GM18508 (cell line): ENCODE results near the gene TMCO5A.
"Not testable (repeated sequence)": the region's sequence is repeated elsewhere in the genome, so short reads cannot be mapped to it uniquely, and the experiment has no call there.

Experiments
- ATAC-seq: cut with Tn5 transposase; IDR thresholded peaks from one replicate; pipeline ENCODE4 v1.9.1; 2021; ENCODE audit warnings: moderate number of reproducible peaks; ENCODE audit not compliant: insufficient read depth, unreplicated experiment

TMCO5A gene

DNA sequence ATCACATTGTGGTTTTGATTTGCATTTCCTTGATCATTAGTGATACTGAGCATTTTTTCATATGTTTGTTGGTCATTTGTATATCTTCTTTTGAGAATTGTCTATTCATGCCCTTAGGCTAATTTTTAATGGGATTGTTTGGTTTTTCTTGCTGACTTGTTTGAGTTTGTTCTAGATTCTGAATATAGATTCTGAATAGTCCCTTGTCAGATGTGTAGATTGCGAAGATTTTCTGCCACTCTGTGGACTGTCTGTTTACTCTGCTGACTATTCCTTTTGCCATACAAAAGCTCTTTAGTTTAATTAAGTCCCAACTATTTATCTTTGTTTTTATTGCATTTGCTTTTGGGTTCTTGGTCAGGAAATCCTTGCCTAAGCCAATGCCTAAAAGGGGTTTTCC, 26.3 kb downstream of the TMCO5A start:
- not testable (repeated sequence) for ATAC-seq

DNA sequence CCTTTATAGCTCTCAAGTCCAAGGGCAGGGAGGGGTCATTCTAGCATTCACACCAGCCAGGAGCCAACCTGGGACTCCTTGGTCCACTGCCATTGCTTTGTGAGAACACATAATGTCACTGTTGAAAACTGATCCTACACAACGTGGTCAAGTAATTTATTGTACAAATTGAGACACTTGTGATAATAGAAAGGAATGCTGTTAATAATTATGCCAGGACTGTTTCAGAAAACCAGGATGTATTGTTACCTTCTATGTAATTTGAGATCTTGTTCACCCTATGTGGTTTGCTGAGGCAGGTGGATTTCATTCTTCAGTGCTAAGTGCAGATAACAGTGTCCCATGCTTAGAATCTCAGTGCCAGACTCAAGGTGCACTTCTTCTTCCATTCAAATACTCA, 33.3 kb downstream of the TMCO5A start:
- ATAC-seq, result no peak

DNA sequence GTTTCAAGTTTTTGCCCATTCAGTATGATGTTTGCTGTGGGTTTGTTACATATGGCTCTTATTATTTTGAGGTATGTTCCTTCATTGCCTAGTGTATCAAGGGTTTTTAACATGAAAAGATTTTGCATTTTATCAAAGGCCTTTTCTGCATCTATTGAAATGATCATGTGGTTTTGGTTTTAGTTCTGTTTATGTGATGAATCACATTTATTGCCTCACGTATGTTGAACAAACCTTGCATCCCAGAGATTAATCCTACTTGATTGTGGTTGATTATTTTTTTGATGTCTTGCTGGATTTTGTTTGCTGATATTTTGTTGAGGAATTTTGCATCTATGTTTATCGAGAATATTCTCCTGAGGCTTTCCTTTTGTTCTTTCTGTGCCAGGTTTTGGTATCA, 39.4 kb downstream of the TMCO5A start:
- no peak for ATAC-seq

GRCh38 chr15:37978231-37978630, 43.8 kb downstream of the TMCO5A start:
- no peak for ATAC-seq

DNA sequence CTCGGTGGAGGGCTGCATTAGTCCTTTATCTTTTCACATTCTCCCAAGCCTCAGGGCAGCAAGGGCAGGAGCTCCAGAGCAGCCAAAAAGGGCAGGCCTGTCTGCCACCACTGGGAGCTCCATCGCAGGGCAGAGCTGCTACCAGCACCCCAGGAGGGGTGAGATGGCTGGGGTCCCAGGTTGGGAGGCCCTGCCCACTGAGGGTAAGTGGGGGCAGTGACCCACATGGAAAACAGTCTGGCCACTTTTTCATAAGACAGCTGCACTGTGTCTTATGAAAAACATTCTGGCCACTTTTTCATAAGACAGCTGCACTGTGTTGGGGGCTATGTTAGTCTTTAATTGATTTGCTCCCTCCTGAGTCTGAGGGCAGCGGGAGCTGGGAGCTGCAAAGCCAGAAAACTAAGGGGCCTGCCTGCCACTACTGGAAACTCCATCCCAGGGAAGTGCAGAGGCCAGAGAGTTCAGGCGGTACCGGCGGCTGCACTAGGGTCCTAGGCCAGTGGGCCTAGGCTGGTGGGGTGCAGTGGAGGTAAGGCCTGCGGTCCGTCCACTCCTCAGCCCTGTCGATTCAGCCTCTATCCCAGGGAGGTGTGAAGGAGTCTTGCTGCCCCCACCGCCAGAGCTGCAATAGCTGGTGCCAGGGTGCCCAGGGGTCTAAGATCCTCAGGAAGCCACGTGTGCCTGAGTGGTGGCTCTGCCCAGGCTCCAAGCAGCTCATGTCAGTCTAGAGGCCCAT, 45.4 kb downstream of the TMCO5A start:
- no peak for ATAC-seq

- ATAC-seq, result no peak
Observed at GRCh38 chr15:37981201-37981600, 46.8 kb downstream of the TMCO5A start.

DNA sequence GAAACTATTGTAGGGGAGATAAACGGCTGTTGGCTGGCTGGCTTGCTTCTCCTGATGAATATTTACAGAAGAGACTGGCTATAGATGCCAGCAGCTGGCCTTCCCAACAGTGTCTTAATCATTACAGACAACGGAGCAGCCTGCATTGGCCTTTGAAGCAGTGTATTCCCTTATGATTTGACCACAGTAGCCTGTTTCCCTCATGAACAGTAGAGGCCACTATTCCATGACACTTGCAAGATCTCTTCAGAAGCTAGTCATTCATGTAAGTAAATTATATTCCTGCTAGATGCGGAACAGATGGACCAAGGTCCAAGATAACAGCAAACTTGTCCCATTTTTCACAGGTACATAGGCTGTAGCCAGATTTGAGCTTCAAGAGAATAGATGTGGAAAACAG, 47.3 kb downstream of the TMCO5A start:
- no peak for ATAC-seq

DNA sequence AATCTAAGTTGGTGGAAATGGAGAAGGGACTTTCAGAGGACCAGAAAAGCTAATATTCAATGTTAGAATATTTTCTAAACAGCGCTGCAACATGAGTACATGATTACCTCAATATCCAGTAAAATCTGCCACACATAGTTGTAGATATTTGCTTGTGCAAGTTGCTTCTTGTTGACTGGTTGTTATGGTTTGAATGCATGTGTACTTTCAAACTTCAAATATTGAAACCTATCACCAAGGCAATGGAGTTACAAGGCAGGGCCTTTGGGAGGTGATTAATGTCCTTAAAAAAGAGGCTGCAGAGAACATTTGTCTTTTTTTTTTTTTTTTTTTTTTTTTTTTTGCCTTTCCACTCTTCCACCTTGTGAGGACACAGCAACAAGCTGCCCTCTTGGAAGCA, 49.9 kb downstream of the TMCO5A start:
- ATAC-seq, result no peak

DNA sequence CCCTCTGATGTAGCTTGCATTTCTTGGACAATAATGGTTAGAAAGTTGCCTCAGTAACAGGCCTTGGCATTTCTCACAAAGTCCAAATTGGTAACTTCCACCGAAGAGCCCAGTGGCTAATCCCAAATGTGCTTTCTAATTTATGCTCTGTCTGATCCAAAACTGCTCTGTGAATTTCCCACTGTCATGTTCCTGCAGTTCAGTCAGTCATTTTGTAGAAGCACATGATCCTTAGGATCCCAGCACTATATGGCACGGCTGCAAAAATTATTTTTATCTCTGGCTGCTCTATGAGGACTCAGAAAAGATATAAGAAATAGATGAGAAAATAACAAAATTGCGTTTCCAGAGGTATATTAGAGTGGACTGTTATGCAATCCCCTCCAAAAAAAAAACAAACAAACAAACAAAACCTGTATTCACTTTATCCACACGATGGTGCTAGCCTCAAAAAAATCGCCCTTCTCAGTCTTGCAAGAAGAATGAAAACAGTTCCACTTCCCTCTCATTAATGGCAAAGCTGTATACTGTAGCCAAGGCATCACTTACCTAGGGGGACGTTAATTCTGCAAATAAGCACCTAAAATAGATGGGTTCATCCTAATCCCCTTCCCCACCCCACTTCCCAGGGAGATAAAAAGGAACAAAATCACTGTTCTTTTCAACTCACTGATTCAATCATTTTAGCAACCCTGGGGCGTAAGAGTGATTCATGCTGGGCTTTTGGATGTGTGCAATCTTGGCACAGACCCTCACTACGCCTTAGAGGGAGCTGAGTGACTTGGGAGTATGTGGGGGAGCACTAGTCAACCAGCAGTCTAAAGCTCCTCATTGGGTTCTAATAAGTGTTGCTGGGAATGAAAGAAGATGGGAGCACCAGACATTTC, 61.3 kb downstream of the TMCO5A start:
- ATAC-seq, result no peak
